OCI-LY7 (cell line): Measurements from ENCODE around the gene KICS2. TPM values are rescaled to one million over a fixed set of nuclear protein-coding genes. Genes with fewer than 3 reads are reported as not detected.

ENCODE experiments used
- BruUV-seq: library from RNA; stranded (reverse); fragments of 400-500 nt; replicated peaks from 2 replicates; lab custom pipeline; 2021; lab: Mats Ljungman, UMichigan
- CTCF ChIA-PET: fragments of 300-600 bp; sonication (Branson Sonifier 250); formaldehyde crosslinking; loops from one replicate; lab custom pipeline; 2022; ENCODE audit warnings: antibody characterized with exemption; ENCODE audit not compliant: unreplicated experiment; lab: Charles Lee
- POLR2A ChIA-PET: fragments of 300-600 bp; sonication (Branson Sonifier 250); formaldehyde crosslinking; loops from one replicate; lab custom pipeline; 2022; ENCODE audit warnings: antibody characterized with exemption; lab: Charles Lee
- DNase-seq: peaks from one replicate; pipeline ENCODE4 v3.0.0-alpha.2; 2015; ENCODE audit warnings: low spot score
- H2AFZ ChIP-seq: fragments of 200-600 bp; sonication (generic), shearing (Covaris generic); 2 replicates; pipeline ENCODE4 v1.6.1; 2014; ENCODE audit warnings: mild to moderate bottlenecking, antibody characterized with exemption, low read length, moderate library complexity
- H3K27ac ChIP-seq: fragments of 200-600 bp; sonication (generic); 2 replicates; pipeline ENCODE4 v1.5.1; 2014; ENCODE audit warnings: mixed run types, low read depth, mild to moderate bottlenecking, moderate library complexity, low read length, inconsistent platforms; ENCODE audit not compliant: poor library complexity, severe bottlenecking
- H3K36me3 ChIP-seq: fragments of 200-600 bp; sonication (generic); 2 replicates; pipeline ENCODE4 v1.6.1; 2014; ENCODE audit warnings: mild to moderate bottlenecking, antibody characterized with exemption, low read length, moderate library complexity, mixed read lengths; ENCODE audit not compliant: insufficient read depth
- H3K4me1 ChIP-seq: fragments of 200-600 bp; sonication (generic); 2 replicates; pipeline ENCODE4 v1.5.1; 2014; ENCODE audit warnings: mild to moderate bottlenecking, low read length; ENCODE audit not compliant: insufficient read depth, poor library complexity, severe bottlenecking
- H3K4me2 ChIP-seq: fragments of 200-600 bp; sonication (generic); 2 replicates; pipeline ENCODE4 v1.6.1; 2014; ENCODE audit warnings: mild to moderate bottlenecking, low read length
- H3K4me3 ChIP-seq: fragments of 200-600 bp; sonication (generic); 2 replicates; pipeline ENCODE4 v1.5.1; 2014; ENCODE audit warnings: mild to moderate bottlenecking, low read depth, low read length; ENCODE audit not compliant: poor library complexity, severe bottlenecking
- H3K79me2 ChIP-seq: fragments of 200-600 bp; sonication (generic); 2 replicates; pipeline ENCODE4 v1.6.1; 2016; ENCODE audit warnings: low read depth, mild to moderate bottlenecking, low read length, moderate library complexity, mixed read lengths; ENCODE audit not compliant: insufficient read depth
- H3K9me2 ChIP-seq: fragments of 200-600 bp; sonication (generic); 2 replicates; pipeline ENCODE4 v1.6.1; 2016; ENCODE audit warnings: mild to moderate bottlenecking, low read length, mixed read lengths; ENCODE audit not compliant: insufficient read depth
- H3K9me3 ChIP-seq: fragments of 200-600 bp; sonication (generic); 2 replicates; pipeline ENCODE4 v1.6.1; 2014; ENCODE audit warnings: mild to moderate bottlenecking, mixed run types, low read length, mixed read lengths
- H4K20me1 ChIP-seq: fragments of 200-600 bp; sonication (generic); 2 replicates; pipeline ENCODE4 v1.6.1; 2014; ENCODE audit warnings: mild to moderate bottlenecking, antibody characterized with exemption, low read length, moderate library complexity, mixed read lengths; ENCODE audit not compliant: insufficient read depth
- EZH2phosphoT487 ChIP-seq: fragments of 200-600 bp; sonication (generic); IDR thresholded peaks from 2 replicates; pipeline ENCODE4 v1.6.1; 2018; ENCODE audit warnings: low read depth, borderline replicate concordance, mild to moderate bottlenecking, mixed run types, antibody characterized with exemption, low read length, moderate library complexity, mixed read lengths
- intact Hi-C: fragments of 100-400 bp; cut with micrococcal nuclease; formaldehyde crosslinking; loops from one replicate; pipeline ENCODE4 v1.10.0; 2022; ENCODE audit not compliant: unreplicated experiment
- total RNA-seq, 2 experiments: library from RNA; depleted of rRNA in 1 of 2; stranded (reverse); fragments of >200 nt in 1 of 2; shearing (Covaris generic) in 1 of 2; gene quantifications; 2 replicates each; pipeline ENCODE4 v1.2.3, GENCODE V29; 2014 to 2022
- TF ChIP-seq, protein P1 (sequence below): fragments of 200-600 bp; sonication (generic); conservative IDR thresholded peaks from 2 replicates; pipeline ENCODE4 v1.5.1; 2014; ENCODE audit warnings: mild to moderate bottlenecking, antibody characterized with exemption, low read length, moderate library complexity, mixed read lengths

The KICS2 gene
- total RNA-seq, 2 experiments from 2014 or later = 20.4 to 20.6 TPM

DNA sequence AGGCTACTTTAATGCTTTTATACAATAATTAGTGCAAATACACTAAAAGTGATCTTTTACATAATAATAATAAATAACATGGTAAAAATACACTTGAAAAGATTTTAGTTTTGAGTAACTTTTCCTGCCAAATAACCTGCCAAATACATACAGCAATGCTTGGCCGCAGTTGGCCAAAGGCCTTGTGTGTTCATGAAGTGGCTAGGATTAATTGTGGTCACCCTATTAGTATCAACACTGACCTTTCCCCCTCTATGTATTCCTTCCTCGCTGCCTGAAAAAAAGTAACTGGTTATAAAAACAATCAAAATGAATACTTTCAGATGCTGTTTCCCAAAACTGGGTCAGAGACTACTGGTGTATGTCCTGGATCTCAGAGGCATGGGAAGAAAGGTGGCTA lies 34.3 kb downstream of the KICS2 start:
- Histone ChIP-seq H3K79me2 (no peaks in the 10 kb centered on the region), H4K20me1 (no peaks in the 10 kb centered on the region), H3K4me1 (no peaks in the 10 kb centered on the region), H3K4me3 (no peak overlapping the region), H3K9me2 (no peaks in the 10 kb centered on the region), H3K27ac (no peak overlapping the region), H3K4me2 (no peak overlapping the region), H2AFZ (no peak overlapping the region), H3K36me3 (peaks cover 6% of the 10 kb centered on the region), H3K9me3 (no peaks in the 10 kb centered on the region)
- DNase-seq = no peak
- BruUV-seq = no TSS peak
- intact Hi-C loops = no loop called here
- TF ChIP-seq, protein P1, sequence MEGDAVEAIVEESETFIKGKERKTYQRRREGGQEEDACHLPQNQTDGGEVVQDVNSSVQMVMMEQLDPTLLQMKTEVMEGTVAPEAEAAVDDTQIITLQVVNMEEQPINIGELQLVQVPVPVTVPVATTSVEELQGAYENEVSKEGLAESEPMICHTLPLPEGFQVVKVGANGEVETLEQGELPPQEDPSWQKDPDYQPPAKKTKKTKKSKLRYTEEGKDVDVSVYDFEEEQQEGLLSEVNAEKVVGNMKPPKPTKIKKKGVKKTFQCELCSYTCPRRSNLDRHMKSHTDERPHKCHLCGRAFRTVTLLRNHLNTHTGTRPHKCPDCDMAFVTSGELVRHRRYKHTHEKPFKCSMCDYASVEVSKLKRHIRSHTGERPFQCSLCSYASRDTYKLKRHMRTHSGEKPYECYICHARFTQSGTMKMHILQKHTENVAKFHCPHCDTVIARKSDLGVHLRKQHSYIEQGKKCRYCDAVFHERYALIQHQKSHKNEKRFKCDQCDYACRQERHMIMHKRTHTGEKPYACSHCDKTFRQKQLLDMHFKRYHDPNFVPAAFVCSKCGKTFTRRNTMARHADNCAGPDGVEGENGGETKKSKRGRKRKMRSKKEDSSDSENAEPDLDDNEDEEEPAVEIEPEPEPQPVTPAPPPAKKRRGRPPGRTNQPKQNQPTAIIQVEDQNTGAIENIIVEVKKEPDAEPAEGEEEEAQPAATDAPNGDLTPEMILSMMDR = no peak
- no peak for TF ChIP-seq EZH2phosphoT487
- ChIA-PET POLR2A (no interaction called here), CTCF (no interaction called here)

DNA sequence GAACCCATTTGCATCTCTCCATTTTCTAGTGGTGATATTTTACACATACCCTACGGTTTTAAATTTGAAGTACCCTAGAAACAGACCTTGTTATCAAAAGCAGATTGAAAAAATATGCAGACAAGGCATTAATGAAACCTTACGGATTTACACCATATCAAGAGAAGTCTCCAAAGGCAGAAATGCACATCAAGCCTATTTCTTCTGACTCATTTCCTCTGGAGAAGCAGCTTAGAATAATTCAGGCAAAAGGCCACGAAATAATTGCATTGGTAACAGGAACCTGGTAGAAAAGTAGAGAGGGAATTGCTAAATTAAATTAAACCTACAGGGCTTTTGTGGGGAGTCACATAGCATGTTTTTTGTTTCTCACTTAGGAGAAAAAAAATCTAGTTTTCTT lies 34.7 kb downstream of the KICS2 start:
- ChIA-PET POLR2A (interaction anchor here (0.6 kb wide), 1 partner anchor 20 kb away, joined by 3 read pairs; no protein-coding TSS in a partner anchor), CTCF (no interaction called here)
- TF ChIP-seq, protein P1 = no peak
- no peak for TF ChIP-seq EZH2phosphoT487
- no peak overlapping the region for H3K27ac ChIP-seq
- H3K9me2 ChIP-seq = no peaks in the 10 kb centered on the region
- no peak overlapping the region for H2AFZ ChIP-seq
- no peaks in the 10 kb centered on the region for H3K4me1 ChIP-seq
- no peak overlapping the region for H3K4me2 ChIP-seq
- H3K79me2 ChIP-seq = no peaks in the 10 kb centered on the region
- no peaks in the 10 kb centered on the region for H4K20me1 ChIP-seq
- no peaks in the 10 kb centered on the region for H3K9me3 ChIP-seq
- intact Hi-C loops = no loop called here
- BruUV-seq = no TSS peak
- no peak for DNase-seq
- 0 out of 2 replicates have a peak, but pooled peaks cover 2% of the 10 kb centered on the region for H3K36me3 ChIP-seq
- no peak overlapping the region for H3K4me3 ChIP-seq

DNA sequence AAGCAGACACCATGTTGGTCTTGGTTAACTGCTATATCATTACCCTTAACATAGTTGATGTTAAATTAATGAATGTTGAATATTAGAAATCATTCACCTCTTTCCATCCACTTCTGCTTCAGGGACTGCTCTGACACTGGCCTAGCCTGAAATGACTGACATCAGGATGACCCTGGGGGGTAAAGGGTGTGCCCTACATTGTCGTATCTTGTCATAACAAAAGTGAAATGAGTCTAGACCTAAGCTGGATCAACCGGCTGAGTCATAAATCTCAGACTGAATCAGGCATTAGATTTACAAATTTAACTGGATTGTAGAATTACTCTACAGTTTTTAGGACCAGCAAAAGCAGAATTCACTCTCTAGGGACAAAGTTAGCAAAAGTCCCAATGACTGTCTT lies 35.3 kb downstream of the KICS2 start:
- CTCF ChIA-PET = no interaction called here
- Histone ChIP-seq H3K9me3 (no peaks in the 10 kb centered on the region), H3K4me3 (no peak overlapping the region), H4K20me1 (no peaks in the 10 kb centered on the region), H3K36me3 (no peaks in the 10 kb centered on the region), H2AFZ (no peak overlapping the region), H3K4me2 (no peak overlapping the region), H3K79me2 (no peaks in the 10 kb centered on the region), H3K9me2 (no peaks in the 10 kb centered on the region), H3K4me1 (no peaks in the 10 kb centered on the region), H3K27ac (no peak overlapping the region)
- BruUV-seq = no TSS peak
- intact Hi-C loops = no loop called here
- TF ChIP-seq, protein P1 = no peak
- no peak for TF ChIP-seq EZH2phosphoT487
- POLR2A ChIA-PET = interaction anchor here (0.6 kb wide), 2 partner anchors 21 to 122 kb away, joined by 3 read pairs; no protein-coding TSS in a partner anchor
- no peak for DNase-seq
